Fibroblast of skin of scalp (primary cell): ENCODE measurements around the gene COL18A1.

Experiments
- DNase-seq: peaks from one replicate; pipeline ENCODE4 v3.0.0-alpha.2; 2013

Gene COL18A1

GRCh38 chr21:45536301-45537081 lies 131.5 kb downstream of the COL18A1 start:
- DNase-seq, result no peak

GRCh38 chr21:45537111-45537745 lies 132.3 kb downstream of the COL18A1 start:
- no peak for DNase-seq

- DNase-seq, result no peak
Measured at GRCh38 chr21:45537746-45538291, 132.9 kb downstream of the COL18A1 start.

- no peak for DNase-seq
Measured at GRCh38 chr21:45538381-45539045, 133.5 kb downstream of the COL18A1 start.

GRCh38 chr21:45539046-45539795 lies 134.3 kb downstream of the COL18A1 start:
- no peak for DNase-seq

GRCh38 chr21:45539796-45540600 lies 135.0 kb downstream of the COL18A1 start:
- DNase-seq, result no peak

GRCh38 chr21:45540601-45540970 lies 135.6 kb downstream of the COL18A1 start:
- no peak for DNase-seq

GRCh38 chr21:45541221-45542039 lies 136.5 kb downstream of the COL18A1 start:
- peak; percentile 43 for DNase-seq

GRCh38 chr21:45542242-45542666 lies 137.3 kb downstream of the COL18A1 start, which contains the start of gene SLC19A1:
SLC19A1 (minus strand) TSS chr21:45542440; CDS start chr21:45537959, 4,481 bp downstream.
- DNase-seq, result peak; percentile 63

GRCh38 chr21:45542667-45543370 lies 137.9 kb downstream of the COL18A1 start:
- DNase-seq, result no peak

- no peak for DNase-seq
Measured at GRCh38 chr21:45543371-45543709, 138.4 kb downstream of the COL18A1 start.

GRCh38 chr21:45543710-45544448 lies 138.9 kb downstream of the COL18A1 start:
- DNase-seq, result no peak

- no peak for DNase-seq
Measured at GRCh38 chr21:45544449-45545235, 139.7 kb downstream of the COL18A1 start.

- DNase-seq, result no peak
Measured at GRCh38 chr21:45545236-45545570, 140.2 kb downstream of the COL18A1 start.

- no peak for DNase-seq
Measured at GRCh38 chr21:45545691-45546531, 140.9 kb downstream of the COL18A1 start.

GRCh38 chr21:45546636-45547544 lies 141.9 kb downstream of the COL18A1 start:
- DNase-seq, result no peak

GRCh38 chr21:45547545-45547900 lies 142.6 kb downstream of the COL18A1 start:
- DNase-seq, result no peak
